GM12878 (cell line): ENCODE data around the gene ZBTB9.

Experiments used
- CTCF ChIP-seq, 3 experiments: IDR thresholded peaks in 2 of 3; conservative IDR thresholded peaks in 1 of 3; 2 replicates each; pipeline ENCODE4 v1.5.1; 2011; ENCODE audit warnings: low read depth in 3 of 3, low read length in 3 of 3, mild to moderate bottlenecking in 3 of 3, control low read depth in 2 of 3, moderate library complexity in 2 of 3, inconsistent platforms in 1 of 3, mixed read lengths in 1 of 3; ENCODE audit not compliant: control insufficient read depth in 2 of 3, insufficient read depth in 1 of 3; ENCODE audit errors: extremely low read depth in 1 of 3
- EZH2 ChIP-seq: IDR thresholded peaks from 2 replicates; pipeline ENCODE4 v1.6.1; 2012; ENCODE audit warnings: low read depth, mild to moderate bottlenecking, control low read depth, inconsistent platforms, low read length, borderline replicate concordance; ENCODE audit not compliant: control insufficient read depth
- STAT3 ChIP-seq: IDR thresholded peaks from 2 replicates; pipeline ENCODE4 v1.6.1; 2011; ENCODE audit warnings: low read depth, low read length, improper control_type of control experiment

- TF ChIP-seq CTCF (IDR thresholded peaks at IDR 0.05 in 2 of 3, conservative IDR thresholded peaks at IDR 0.05 in 1 of 3; ENCODE audit: control insufficient read depth in 2 of 3, extremely low read depth in 1 of 3, insufficient read depth in 1 of 3, low read depth in 3 of 3, low read length in 3 of 3) (no peak), STAT3 (no peak), EZH2 (no peak)
These were observed 14.3 kb upstream of the ZBTB9 start for GRCh38 chr6:33439956-33440648.
